Skeletal muscle tissue (tissue), 4 donors: ENCODE measurements around the gene SPDYC. TPM values are rescaled to one million over a fixed set of nuclear protein-coding genes. Genes with fewer than 3 reads are reported as not detected.
"Not testable (repeated sequence)": the region's sequence is repeated elsewhere in the genome, so short reads cannot be mapped to it uniquely, and the experiment has no call there.

Source experiments
- H3K27ac ChIP-seq: one replicate; pipeline ENCODE4 v1.7.0; 2013; ENCODE audit warnings: mild to moderate bottlenecking, low read depth, low read length, inconsistent platforms
- H3K27me3 ChIP-seq, 3 donors: one replicate each; pipeline ENCODE4 v1.7.0; 2013; ENCODE audit warnings: low read length in 3 of 3; ENCODE audit not compliant: control insufficient read depth in 3 of 3, insufficient read depth in 3 of 3
- H3K36me3 ChIP-seq, 3 donors: one replicate each; pipeline ENCODE4 v1.7.0; 2013; ENCODE audit warnings: low read length in 3 of 3; ENCODE audit not compliant: control insufficient read depth in 3 of 3, insufficient read depth in 3 of 3
- H3K4me1 ChIP-seq, 3 donors: one replicate each; pipeline ENCODE4 v1.7.0; 2013; ENCODE audit warnings: low read length in 3 of 3, mild to moderate bottlenecking in 3 of 3; ENCODE audit not compliant: control insufficient read depth in 3 of 3, insufficient read depth in 3 of 3
- H3K4me3 ChIP-seq, 3 donors: one replicate each; pipeline ENCODE4 v1.7.0; 2013; ENCODE audit warnings: low read length in 3 of 3
- H3K9ac ChIP-seq, 3 donors: one replicate each; pipeline ENCODE4 v1.7.0; 2013; ENCODE audit warnings: low read length in 3 of 3, mild to moderate bottlenecking in 3 of 3, moderate library complexity in 2 of 3, low read depth in 1 of 3
- H3K9me3 ChIP-seq, 3 donors: one replicate each; pipeline ENCODE4 v1.7.0; 2013; ENCODE audit warnings: low read length in 3 of 3; ENCODE audit not compliant: control insufficient read depth in 3 of 3
- total RNA-seq: library from RNA; depleted of rRNA; stranded (reverse); fragments of >200 nt; gene quantifications from one replicate; pipeline ENCODE4 v1.2.3, GENCODE V29; 2014
- donor health status: Osteomylitis.

Gene SPDYC
- total RNA-seq, 1 donor from 2014 or later: not detected

DNA sequence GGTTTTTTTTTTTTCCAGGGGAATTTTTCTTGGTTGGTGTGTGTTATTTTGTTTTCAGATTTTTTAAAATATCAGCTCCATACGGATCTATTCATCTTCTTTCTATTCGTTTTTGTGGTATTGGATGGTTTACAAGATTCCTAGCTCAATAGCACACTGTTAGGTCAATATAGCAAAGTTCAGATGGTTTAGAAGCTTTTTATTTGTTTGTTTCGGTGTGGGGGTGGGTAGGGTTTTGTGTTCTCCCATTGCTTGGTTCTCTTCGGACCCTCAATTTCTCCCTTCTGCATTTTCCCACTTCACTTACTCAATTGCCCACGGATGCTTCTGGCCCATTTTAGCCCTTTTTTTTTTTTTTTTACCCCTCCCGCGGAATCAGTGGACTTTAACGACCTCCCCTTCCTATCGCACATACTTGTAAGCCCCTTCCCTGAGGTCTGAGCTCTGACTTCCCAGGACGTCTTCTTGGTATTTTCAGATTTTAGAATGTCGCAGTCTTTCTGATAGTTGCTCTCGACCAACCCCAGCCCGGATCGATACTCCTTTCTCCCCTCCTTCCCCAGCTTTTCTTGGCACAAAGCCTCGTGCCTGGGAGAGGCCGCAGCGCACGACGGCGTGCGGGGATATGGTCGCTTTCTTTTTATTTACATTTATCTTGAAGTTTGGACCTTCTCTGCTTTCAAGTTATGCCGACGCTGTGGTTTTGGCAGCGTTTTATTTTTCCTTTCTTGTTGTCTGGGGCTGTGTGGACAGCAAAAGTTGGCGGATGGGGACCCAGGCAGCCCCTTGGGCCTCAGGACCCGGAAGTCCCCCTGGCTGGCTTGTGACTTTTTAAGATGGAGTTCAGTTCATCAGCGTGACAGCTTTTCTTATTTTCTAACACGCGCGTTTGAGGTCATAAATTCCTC is 4.4 kb upstream of the SPDYC start:
- Histone ChIP-seq H3K4me3 (peak overlapping the region; percentile 17 to 60 (median 51)), H3K9ac (peak overlapping the region in 2 of 3 donors; percentile 53 to 73)

GRCh38 chr11:65166893-65167292 is 3.1 kb upstream of the SPDYC start:
- Histone ChIP-seq H3K4me1 (peaks cover 0 to 3% (median 0%) of the 10 kb centered on the region in 3 donors), H3K27me3 (no peaks in the 10 kb centered on the region), H3K9ac (no peak overlapping the region), H3K9me3 (no peaks in the 10 kb centered on the region), H3K36me3 (no peaks in the 10 kb centered on the region), H3K27ac (no peak overlapping the region), H3K4me3 (no peak overlapping the region)

More for the DNA sequence above, 4.4 kb upstream of the SPDYC start:
- H3K27me3 ChIP-seq: no peaks in the 10 kb centered on the region
- peaks cover 0 to 3% (median 0%) of the 10 kb centered on the region in 3 donors for H3K4me1 ChIP-seq
- H3K27ac ChIP-seq: no peak overlapping the region
- no peaks in the 10 kb centered on the region for H3K36me3 ChIP-seq
- no peaks in the 10 kb centered on the region for H3K9me3 ChIP-seq

GRCh38 chr11:65167656-65168055 is 2.4 kb upstream of the SPDYC start:
- H3K4me3 ChIP-seq: no peak overlapping the region
- H3K9me3 ChIP-seq: no peaks in the 10 kb centered on the region
- no peak overlapping the region for H3K9ac ChIP-seq
- no peaks in the 10 kb centered on the region for H3K36me3 ChIP-seq
- no peak overlapping the region for H3K27ac ChIP-seq
- H3K4me1 ChIP-seq: peaks cover 0 to 3% (median 0%) of the 10 kb centered on the region in 3 donors
- no peaks in the 10 kb centered on the region for H3K27me3 ChIP-seq

DNA sequence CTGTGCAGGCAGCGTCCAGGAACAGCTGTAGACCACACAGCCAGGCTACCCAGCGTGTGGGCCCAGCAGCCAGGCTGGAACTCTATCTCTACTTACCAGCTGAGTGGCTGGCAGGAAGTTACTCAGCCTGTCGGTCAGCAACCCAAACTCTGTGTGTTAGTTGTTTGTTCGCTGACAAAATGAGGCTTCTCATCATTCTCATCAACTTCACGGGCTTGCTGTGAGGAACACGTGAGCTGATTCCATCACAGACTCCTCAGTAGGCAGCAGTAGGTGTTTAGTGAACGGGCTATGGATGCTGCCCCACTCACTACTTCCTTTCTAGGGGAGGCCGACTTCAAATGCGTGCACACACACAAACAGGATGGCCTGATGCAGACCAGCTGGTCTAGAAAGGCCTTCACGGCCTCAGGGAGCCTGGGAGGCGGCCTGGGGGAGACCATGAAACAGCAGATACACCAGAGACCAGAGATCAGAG is 830 bp upstream of the SPDYC start:
- Histone ChIP-seq H3K9ac (no peak overlapping the region), H3K9me3 (no peaks in the 10 kb centered on the region), H3K27me3 (no peaks in the 10 kb centered on the region), H3K4me1 (peaks cover 0 to 3% (median 0%) of the 10 kb centered on the region in 3 donors), H3K4me3 (no peak overlapping the region), H3K27ac (no peak overlapping the region), H3K36me3 (no peaks in the 10 kb centered on the region)

GRCh38 chr11:65172600-65172999 is 2.6 kb downstream of the SPDYC start:
- H3K9me3 ChIP-seq: no peaks in the 10 kb centered on the region
- H3K4me1 ChIP-seq: no peaks in the 10 kb centered on the region
- H3K9ac ChIP-seq: no peak overlapping the region
- H3K27me3 ChIP-seq: no peaks in the 10 kb centered on the region
- no peak overlapping the region for H3K27ac ChIP-seq
- H3K4me3 ChIP-seq: no peak overlapping the region
- no peaks in the 10 kb centered on the region for H3K36me3 ChIP-seq

GRCh38 chr11:65174571-65175010 is 4.6 kb downstream of the SPDYC start:
- H3K27ac ChIP-seq, H3K4me3 ChIP-seq, H3K36me3 ChIP-seq, H3K27me3 ChIP-seq, H3K9me3 ChIP-seq, H3K4me1 ChIP-seq, H3K9ac ChIP-seq: not testable (repeated sequence)

DNA sequence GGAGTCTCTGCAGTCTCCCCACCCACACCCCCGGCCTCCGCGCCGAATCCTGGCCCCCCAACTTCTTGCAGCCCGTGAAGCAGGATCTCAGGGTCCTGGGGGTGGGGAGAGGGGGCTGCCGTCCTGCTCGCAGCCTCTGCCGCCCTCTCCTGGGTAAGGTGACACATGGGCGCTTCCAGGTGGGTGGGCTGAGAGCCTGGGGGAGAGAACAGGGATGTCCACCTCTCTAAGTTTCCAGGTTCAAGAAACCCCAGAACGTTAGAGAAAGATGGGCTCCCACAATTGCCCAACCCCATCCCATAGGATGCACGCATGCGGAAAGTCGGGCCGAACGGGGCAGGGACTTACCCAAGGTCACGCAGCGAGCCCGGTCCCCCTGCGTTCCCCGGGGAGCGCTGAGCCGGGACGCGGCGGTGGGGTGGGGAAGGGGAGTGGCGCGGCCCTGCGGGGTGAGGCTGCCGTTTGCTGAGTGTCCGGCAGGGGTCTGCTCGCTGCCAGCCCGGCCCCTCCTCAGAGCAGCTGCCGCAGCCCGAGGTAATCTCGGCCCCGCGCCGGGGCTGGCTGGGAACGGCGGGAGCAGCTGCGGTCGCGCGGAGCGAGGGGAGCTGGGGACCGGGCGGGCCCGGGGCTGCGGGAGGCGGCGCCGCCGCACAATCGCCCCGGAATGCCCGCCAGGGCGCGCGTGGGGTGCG is 11.0 kb downstream of the SPDYC start:
- no peaks in the 10 kb centered on the region for H3K9me3 ChIP-seq
- H3K36me3 ChIP-seq: peaks cover 10 to 21% (median 20%) of the 10 kb centered on the region in 3 donors
- H3K4me3 ChIP-seq: peak overlapping the region; percentile 84 to 88 (median 87)
- peaks cover 21 to 29% (median 22%) of the 10 kb centered on the region in 3 donors for H3K4me1 ChIP-seq
- no peaks in the 10 kb centered on the region for H3K27me3 ChIP-seq
- H3K27ac ChIP-seq: peak overlapping the region; percentile 94
- peak overlapping the region; percentile 66 to 89 (median 87) for H3K9ac ChIP-seq

DNA sequence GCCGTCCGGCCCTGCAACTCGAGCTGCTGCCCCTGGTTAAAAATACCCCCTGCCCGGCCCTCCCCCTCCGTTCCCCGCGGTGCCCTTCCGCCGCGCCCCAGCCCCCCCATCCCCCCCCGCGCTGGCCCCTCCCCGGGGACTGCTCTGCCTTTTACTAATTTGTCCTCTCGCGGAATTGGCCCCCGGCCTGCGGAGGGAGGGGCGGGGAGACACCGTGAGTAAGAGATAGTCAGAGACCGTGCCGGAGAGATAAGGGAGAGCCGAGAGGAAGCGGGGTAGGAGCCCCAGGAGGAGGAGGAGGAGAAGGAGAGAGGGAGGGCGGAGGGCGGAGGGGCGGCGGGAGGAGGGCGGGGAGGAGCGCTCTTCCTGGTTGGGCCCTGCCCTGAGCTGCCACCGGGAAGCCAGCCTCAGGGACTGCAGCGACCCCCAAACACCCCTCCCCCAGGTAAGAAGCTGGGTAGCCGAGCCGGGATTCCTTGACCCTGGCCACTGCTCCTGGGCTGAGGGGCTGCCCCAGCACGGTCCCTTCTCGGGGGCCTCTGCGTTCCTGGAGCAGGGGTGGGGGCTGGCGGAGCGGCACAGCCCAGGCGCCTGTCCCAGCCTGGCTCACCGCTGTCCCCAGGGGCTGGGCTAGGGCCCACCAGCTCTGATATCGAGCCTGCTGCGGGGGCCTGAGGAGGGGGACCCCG is 11.7 kb downstream of the SPDYC start, which contains the start of gene CAPN1:
Gene CAPN1, plus strand, starts transcription at position 360 of the 689 bp plus-strand sequence. CDS start 774 bp downstream, outside the sequence.
- Histone ChIP-seq H3K4me3 (peak within 1 kb of the TSS; percentile 84 to 88 (median 87)), H3K27me3 (no peaks in the 10 kb centered on the region), H3K36me3 (peaks cover 17 to 28% (median 27%) of the 10 kb centered on the region in 3 donors), H3K27ac (peak within 1 kb of the TSS; percentile 94), H3K4me1 (peaks cover 21 to 29% (median 22%) of the 10 kb centered on the region in 3 donors), H3K9me3 (no peaks in the 10 kb centered on the region), H3K9ac (peak within 1 kb of the TSS; percentile 89 to 97 (median 97))

- Histone ChIP-seq H3K4me1 (peaks cover 21 to 29% (median 22%) of the 10 kb centered on the region in 3 donors), H3K9me3 (no peaks in the 10 kb centered on the region), H3K27me3 (no peaks in the 10 kb centered on the region), H3K27ac (peak overlapping the region; percentile 94), H3K4me3 (peak overlapping the region; percentile 83 to 86 (median 84)), H3K9ac (peak overlapping the region; percentile 89 to 97 (median 97)), H3K36me3 (peaks cover 23 to 36% (median 34%) of the 10 kb centered on the region in 3 donors)
These were observed 12.5 kb downstream of the SPDYC start for GRCh38 chr11:65182258-65183170.
